CD4-positive, alpha-beta T cell treated with Interleukin-6 at 100 ng/mL for 8 hours (primary cell): ENCODE results near the gene TNNI3.
"Not testable (repeated sequence)": the region's sequence is repeated elsewhere in the genome, so short reads cannot be mapped to it uniquely, and the experiment has no call there.

ENCODE experiments used
- DNase-seq: peaks from one replicate; pipeline ENCODE4 v3.0.0-alpha.2; 2020; ENCODE audit warnings: mixed read lengths, low spot score

TNNI3 gene

DNA sequence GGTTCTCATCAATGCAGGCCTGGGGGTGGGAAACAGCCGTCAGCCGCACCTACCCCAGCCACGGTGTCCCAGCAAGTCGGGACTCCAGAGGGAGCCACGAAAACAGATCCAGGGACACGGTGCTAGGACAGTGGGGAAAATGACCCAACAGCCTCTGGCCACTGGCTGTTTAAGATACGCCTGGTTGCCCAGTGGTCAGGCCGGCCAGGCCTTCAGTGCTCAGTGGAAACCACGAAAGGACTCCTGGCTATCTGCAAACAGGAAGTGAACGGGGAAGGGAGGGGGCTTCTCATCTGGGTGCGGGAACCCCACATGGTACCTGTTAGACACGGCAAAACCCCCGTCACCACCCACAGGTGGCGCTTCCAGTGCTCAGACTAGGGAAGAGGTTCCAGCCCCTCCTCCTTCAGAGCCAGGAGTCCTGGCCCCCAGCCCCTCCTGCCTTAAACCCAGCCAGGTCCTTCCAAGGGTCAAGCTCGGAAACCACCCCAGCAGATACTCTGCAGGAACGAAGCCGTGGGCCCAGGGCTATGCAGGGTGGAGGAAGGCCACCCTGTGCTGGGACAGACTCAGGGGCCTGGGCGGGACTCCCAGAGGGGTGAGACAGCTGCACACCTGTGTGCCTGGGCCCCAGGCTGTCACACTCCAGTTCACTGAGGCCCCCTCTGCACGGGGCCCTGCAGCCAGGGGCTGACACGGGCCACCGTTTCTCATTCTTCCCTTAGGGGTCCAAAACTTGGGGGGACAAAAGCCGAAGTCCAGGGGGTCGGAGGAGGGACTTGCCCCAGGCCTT is 44.6 kb downstream of the TNNI3 start:
- DNase-seq, result no peak

DNA sequence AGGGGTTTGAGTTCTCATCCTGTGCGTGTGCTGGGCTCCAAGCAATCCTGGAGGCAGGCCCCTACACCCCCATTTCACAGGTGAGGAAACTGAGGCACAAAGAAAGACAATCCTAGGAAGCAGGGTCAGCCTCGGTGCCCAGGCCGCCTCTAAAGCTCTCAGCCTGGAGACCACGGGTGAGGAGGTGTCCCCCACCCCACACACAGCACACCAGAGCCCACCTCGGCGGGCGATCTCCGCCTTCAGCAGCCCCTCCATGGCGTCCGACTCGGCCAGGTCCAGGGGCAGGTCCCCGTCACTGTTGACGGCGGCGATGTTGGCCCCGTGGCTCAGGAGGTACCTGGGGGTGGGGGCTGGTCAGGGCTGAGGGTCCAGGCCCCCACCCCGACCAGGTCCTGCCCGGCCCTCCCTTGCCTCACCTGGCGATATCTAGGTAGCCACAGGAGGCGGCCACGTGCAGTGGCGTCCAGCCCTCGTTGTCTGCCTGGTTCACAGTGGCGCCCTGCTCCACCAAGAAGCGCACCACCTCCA is 45.2 kb downstream of the TNNI3 start:
- no peak for DNase-seq

DNA sequence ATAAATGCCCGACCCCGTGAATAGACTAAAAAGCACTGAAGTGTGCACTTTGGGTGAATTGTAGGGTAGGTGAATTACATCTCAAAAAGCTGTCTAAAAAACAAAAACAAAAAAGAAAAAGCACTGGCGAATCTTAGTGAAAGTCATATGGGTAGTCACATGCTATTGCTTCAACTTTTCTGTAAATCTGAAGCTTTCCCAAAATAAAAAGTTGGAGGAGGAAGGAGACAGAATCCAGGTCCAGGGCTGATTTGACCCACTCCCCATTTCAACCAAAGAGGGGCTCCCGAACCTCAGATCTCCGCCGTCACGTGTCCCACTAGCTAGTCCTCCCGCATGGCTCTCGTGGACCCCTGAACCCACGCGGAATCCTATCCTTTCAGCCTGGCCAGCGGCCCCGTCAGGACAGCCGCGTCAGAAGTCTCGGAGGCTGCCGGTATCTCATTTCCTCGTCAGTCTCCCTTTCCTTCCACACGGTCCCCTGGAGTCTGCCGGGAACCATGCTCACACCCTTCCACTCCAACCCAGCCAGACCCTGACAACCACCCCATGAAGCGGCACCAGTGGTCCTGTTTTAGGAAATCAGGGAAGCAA is 46.2 kb downstream of the TNNI3 start:
- DNase-seq, result no peak

DNA sequence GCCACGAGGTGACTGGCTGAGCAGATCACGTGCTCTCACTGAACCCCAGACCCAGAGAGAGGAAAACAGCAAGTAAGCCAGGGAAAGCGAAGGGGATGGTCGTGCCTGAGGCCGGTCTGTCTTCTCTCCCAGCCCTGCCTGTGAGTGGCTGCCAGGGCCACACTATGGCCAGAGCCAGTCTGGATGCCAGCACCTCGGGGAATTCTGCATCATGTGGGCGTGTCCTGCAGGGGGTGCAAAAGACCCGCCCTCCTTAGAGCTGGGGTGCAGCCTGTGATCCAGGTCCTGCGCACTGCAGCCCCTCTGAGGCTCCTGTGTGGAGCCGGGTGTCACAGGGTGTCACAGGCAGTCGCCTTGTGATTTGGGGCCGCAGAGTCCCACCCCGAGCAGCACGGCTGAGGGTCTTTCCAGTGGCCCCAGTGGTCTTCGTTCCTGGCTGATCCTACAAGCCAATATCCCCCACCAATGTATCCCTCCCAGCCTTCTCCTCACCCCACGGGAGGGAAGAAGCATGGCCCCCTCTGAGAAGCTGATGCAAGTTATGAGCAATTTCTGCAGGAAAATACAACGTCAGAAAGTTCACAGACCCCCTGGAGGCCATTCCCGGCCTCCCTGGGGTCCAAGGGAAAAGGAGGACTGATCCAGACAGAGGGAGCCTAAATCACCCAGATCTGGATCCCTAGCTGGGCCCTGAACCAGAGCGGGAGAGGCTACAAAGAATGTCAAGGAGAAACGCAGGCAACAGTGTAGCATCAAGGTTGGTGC is 47.8 kb downstream of the TNNI3 start:
- DNase-seq, result no peak

DNA sequence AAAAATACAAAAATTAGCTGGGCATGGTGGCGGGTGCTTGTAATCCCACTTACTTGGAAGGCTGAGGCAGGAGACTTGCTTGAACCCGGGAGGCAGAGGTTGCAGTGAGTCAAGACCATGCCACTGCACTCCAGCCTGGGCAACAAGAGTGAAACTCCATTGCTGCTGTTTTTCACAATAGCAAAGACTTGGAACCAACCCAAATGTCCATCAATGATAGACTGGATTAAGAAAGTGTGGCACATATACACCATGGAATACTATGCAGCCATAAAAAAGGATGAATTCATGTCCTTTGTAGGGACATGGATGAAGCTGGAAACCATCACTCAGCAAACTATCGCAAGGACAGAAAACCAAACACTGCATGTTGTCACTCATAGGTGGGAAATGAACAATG is 50.3 kb downstream of the TNNI3 start:
- DNase-seq, result not testable (repeated sequence)

DNA sequence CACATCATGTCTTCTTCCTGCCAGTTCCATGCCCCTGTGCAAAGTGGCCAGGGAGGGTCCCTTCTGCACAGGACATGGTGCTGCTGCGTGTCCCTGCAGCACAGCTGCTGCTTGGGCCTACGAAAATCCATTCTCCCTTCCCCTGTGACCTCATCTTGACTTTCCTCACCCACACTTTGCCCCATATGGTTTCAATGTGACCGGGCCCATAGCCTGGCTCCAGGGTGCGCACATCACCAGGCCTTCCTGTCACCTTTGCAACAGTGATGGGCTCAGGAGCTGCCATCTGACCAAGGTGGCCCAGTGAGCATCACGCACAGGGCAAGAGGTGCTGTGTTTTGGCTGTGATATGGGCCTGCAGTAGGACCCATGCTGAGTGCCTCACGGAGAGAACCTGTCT is 50.9 kb downstream of the TNNI3 start:
- no peak for DNase-seq

DNA sequence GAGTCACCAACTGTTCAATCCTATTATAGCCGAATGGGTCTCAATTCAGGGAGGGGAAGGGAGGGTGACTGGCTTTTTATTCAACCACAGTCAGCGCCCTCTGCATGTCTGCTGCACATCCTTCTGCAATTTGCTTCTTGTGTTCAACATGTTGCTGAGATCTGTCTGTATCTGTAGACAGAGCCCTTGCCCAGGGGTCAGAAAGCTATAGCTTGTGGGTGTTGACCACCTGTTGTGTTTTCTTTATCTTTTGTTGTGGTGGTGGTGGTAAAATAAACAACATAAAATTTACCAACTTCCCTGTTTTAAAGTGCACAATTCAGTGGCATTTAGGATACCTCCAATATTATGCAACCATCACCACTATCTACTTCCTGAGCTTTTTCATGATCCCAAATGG is 52.3 kb downstream of the TNNI3 start:
- no peak for DNase-seq

DNA sequence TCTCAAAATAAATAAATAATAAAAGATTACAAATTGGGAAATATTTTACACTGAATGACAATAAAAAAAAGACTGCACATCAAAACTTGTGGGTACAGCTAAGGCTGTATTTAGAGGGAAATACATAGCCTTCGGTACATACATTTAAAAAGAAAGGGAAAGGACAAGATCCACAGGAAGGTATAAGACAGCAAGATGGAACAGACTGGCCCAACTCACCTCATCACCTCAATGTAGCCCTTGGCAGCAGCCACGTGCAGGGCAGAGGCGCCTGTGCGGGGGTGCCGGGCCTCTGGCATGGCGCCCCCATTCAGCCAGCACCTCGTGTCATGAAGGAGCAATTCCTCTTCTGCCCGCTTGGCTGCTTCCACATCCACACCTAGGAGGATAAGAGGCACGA is 54.3 kb downstream of the TNNI3 start:
- DNase-seq, result no peak
